Sciatic nerve (tissue), 2 donors: Measurements from ENCODE around the gene TLNRD1. TPM values are rescaled to one million over a fixed set of nuclear protein-coding genes. Genes with fewer than 3 reads are reported as not detected.

ENCODE experiments used
- ATAC-seq: fragments of 200-7000 bp; cut with Tn5 transposase; one replicate; pipeline ENCODE4 v1.9.1; 2020; ENCODE audit warnings: mild to moderate bottlenecking, moderate library complexity
- DNase-seq: peaks from one replicate; pipeline ENCODE4 v3.0.0-alpha.2; 2020; ENCODE audit warnings: low spot score
- intact Hi-C: fragments of 100-400 bp; cut with DNase I; formaldehyde crosslinking; loops from one replicate; pipeline ENCODE4 v1.14.2; 2022
- microRNA-seq: library from miRNA; unstranded; fragments of <30 nt; microRNA quantifications from one replicate; pipeline ENCODE4 v1.2.0, GENCODE V29; 2020
- total RNA-seq: library from RNA; stranded (reverse); fragmentation: NEBNext Ultra II Directional; extraction: Animal tissue kit (Norgen Biotek cat#: 25700); gene quantifications from one replicate; pipeline ENCODE4 v1.2.1, GENCODE V29; 2021
- donor health status: DM: no; HTN: no; CAD: no.
- donor health status: DM: no; HTN: no; CAD: no.

TLNRD1 gene
- total RNA-seq, 1 donor from 2014 or later: 14.0 TPM

DNA sequence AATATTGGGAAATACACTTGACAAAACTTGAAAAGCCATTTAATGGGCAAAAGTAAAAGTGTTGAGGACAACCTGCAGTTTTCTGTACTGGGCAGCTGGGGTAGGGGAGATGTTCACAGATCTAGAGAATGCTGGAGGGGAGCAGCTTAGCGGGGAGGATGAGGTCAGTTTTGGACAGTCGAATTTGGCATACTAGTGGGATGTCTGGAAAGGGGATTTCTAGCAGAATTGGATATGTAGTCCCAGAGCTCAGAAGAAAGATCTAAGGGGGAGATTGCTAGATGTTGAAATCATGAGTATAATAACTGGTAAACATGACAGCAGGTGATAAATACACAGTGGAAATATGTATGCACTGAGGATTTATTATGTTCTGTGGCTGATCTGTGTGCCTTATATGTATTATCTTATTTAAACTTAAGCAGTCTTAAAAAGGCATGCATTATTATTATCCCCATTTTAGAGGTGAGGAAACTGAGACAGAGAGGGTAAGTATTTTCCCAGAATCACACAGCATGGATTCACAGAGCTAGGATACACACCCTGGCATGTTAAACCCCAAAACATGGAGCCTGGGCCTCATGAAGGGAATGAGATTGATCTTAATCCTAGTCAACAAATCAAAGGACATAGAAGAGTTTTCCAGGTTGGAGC is 42.7 kb downstream of the TLNRD1 start:
- ATAC-seq (no peak), DNase-seq (no peak)
- intact Hi-C loops: no loop called here

DNA sequence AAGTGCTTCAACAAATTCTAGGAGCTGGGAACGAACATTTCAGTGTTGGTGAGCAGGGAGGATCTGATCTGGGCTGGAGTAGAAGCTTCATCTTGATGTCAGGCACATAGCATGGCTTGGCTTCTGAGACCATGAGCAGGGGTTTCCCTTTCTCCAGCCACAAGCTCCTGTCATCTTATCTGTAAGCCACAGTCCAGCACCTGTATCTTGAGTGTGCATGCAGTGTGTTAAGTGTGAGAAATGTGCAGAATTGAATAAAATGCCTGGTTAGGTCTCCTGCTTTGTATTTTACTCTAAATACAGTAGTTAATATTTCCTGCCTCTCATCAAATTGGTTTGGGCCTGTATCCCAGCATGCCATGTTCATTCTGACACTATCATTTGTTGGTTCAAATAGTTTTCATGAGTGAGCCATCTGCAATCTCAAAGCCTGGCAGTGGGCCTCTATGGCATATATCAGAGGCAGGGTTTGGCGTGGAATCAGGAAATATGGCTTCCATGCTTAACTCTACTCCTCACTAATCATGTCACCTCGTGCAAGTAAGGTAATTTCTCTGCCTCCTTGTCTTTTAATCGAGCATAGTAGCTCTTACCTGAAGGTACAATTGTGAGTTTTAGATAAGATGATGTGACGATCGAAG is 43.3 kb downstream of the TLNRD1 start:
- no peak for ATAC-seq
- intact Hi-C loops: no loop called here
- DNase-seq: no peak

- no peak for ATAC-seq
- intact Hi-C loops: no loop called here
- DNase-seq: no peak
These were observed 45.6 kb downstream of the TLNRD1 start for GRCh38 chr15:81046290-81046689.

- intact Hi-C loops: no loop called here
- ATAC-seq (no peak), DNase-seq (no peak)
These were observed 47.2 kb downstream of the TLNRD1 start for GRCh38 chr15:81047928-81048327.

- ATAC-seq (peak; percentile 51), DNase-seq (no peak)
- intact Hi-C loops: no loop called here
These were observed 49.1 kb downstream of the TLNRD1 start for GRCh38 chr15:81049835-81050234.

- DNase-seq: no peak
- ATAC-seq: no peak
- intact Hi-C loops: no loop called here
These were observed 49.5 kb downstream of the TLNRD1 start for GRCh38 chr15:81050259-81050658.

DNA sequence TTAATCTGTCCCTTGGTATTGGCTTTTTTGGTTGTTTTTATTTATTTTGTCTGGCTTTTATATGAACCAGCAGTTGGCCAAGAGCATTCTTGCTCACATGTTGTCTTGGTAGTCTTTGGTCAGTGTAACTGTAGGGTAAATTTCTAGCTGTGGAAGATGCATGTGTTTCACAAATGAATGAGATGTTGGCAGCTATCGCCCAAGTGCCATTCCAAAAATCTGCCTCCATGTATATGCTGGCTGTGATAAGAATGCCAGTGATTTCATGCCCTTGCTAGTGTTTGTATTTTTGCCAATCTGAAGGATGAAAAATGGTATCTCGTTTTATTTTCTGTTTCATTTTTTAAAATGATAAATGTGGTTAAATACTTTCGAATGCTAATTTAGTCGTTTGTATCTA is 50.1 kb downstream of the TLNRD1 start:
- intact Hi-C loops: no loop called here
- ATAC-seq (no peak), DNase-seq (no peak)

- ATAC-seq: no peak
- intact Hi-C loops: no loop called here
- no peak for DNase-seq
These were observed 51.3 kb downstream of the TLNRD1 start for GRCh38 chr15:81052046-81052445.

DNA sequence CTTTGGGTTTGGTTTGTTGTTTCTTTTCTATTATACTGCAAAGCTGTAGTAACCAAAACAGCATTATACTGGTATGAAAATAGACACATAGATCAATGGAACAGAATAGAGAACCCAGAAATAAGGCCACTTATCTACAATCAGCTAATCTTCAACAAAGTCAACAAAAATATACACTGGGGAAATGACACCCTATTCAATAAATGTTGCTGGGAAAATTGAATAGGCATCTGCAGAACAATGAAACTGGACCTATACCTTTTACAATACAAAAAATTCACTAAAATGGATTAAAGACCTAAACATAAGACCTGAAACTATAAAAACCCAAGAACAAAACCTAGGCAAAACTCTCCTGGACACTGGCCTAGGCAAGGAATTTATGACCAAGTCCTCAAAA is 52.9 kb downstream of the TLNRD1 start:
- ATAC-seq (no peak), DNase-seq (no peak)
- intact Hi-C loops: no loop called here

DNA sequence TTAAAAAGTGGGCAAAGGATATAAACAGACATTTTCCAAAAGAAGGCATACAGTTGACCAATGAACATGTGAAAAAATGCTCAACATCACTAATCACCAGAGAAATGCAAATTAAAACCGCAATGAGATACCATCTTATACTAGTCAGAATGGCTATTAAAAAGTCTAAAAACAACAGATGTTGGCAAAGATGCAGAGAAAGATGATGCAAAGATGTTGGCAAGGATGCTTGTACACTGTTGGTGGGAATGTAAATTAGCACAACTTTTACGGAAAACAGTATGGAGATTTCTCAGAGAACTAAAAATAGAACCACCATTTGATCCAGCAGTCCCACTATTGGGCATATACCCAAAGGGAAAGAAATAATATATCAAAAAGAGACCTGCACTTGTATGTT is 53.5 kb downstream of the TLNRD1 start:
- intact Hi-C loops: no loop called here
- no peak for ATAC-seq
- no peak for DNase-seq

Small RNAs within 50 kb of the gene (microRNA-seq; reads per million reads assigned to microRNA genes)
- not detected for gene MIR4514

Other genes starting within 250 kb of the TLNRD1 start
- 9.9 TPM for gene CEMIP, start 221.6 kb upstream of the TLNRD1 start, total RNA-seq
- 35.3 TPM for gene MESD, start 11.1 kb upstream of the TLNRD1 start, total RNA-seq
- gene CFAP161, start 133.3 kb downstream of the TLNRD1 start, total RNA-seq: not detected
- 54.0 TPM for gene IL16, start 196.0 kb downstream of the TLNRD1 start, total RNA-seq